ENCODE data around the gene AGBL4.

The AGBL4 gene

GRCh38 chr1:49416758-49417157 is 607.0 kb downstream of the AGBL4 start:
- no peak for DNase-seq (ENCODE audit: insufficient read length)
- no peak for FAIRE-seq
- TF ChIP-seq POLR2AphosphoS5 (IDR thresholded peaks at IDR 0.05; ENCODE audit: low read depth, low read length): no peak
- no peak for TF ChIP-seq POLR2A (IDR thresholded peaks at IDR 0.05; ENCODE audit: low read depth, low read length)
- TF ChIP-seq TAF1 (IDR thresholded peaks at IDR 0.05; ENCODE audit: borderline replicate concordance, low read depth, low read length): no peak

- DNase-seq (ENCODE audit: insufficient read length): no peak
- no peak for FAIRE-seq
- TF ChIP-seq POLR2AphosphoS5 (IDR thresholded peaks at IDR 0.05; ENCODE audit: low read depth, low read length) (no peak), POLR2A (IDR thresholded peaks at IDR 0.05; ENCODE audit: low read depth, low read length) (no peak), TAF1 (IDR thresholded peaks at IDR 0.05; ENCODE audit: borderline replicate concordance, low read depth, low read length) (no peak)
Observed at GRCh38 chr1:49408346-49408745, 615.4 kb downstream of the AGBL4 start.

DNA sequence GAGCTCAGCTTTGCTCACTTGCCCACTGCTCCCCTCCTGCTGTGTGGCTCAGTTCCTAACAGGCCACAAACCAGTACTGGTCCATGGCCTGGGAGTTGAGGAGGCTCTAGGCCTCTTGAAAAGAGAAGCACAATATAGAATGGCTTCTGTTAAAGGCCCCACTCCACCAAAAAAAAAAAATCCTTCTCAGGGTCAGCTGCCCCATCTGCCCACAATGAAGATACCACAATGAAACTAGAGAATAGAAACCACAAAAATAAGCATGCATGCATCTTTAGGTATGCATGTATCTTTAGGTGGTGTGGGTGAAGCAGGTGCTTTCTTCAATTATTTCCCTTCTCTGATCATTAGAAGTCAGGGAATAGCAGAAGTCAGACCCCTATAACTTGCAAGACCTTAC is 626.7 kb downstream of the AGBL4 start:
- TF ChIP-seq TAF1 (IDR thresholded peaks at IDR 0.05; ENCODE audit: borderline replicate concordance, low read depth, low read length): no peak
- TF ChIP-seq POLR2A (IDR thresholded peaks at IDR 0.05; ENCODE audit: low read depth, low read length): no peak
- no peak for TF ChIP-seq POLR2AphosphoS5 (IDR thresholded peaks at IDR 0.05; ENCODE audit: low read depth, low read length)
- DNase-seq (ENCODE audit: insufficient read length) (no peak), FAIRE-seq (no peak)

GRCh38 chr1:49394200-49394599 is 629.6 kb downstream of the AGBL4 start:
- FAIRE-seq (no peak), DNase-seq (ENCODE audit: insufficient read length) (no peak)
- TF ChIP-seq POLR2A (IDR thresholded peaks at IDR 0.05; ENCODE audit: low read depth, low read length) (no peak), POLR2AphosphoS5 (IDR thresholded peaks at IDR 0.05; ENCODE audit: low read depth, low read length) (no peak)

- TF ChIP-seq POLR2AphosphoS5 (IDR thresholded peaks at IDR 0.05; ENCODE audit: low read depth, low read length) (no peak), POLR2A (IDR thresholded peaks at IDR 0.05; ENCODE audit: low read depth, low read length) (no peak), TAF1 (IDR thresholded peaks at IDR 0.05; ENCODE audit: borderline replicate concordance, low read depth, low read length) (no peak)
- no peak for DNase-seq (ENCODE audit: insufficient read length)
- FAIRE-seq: no peak
Observed at GRCh38 chr1:49389699-49390098, 634.1 kb downstream of the AGBL4 start.

DNA sequence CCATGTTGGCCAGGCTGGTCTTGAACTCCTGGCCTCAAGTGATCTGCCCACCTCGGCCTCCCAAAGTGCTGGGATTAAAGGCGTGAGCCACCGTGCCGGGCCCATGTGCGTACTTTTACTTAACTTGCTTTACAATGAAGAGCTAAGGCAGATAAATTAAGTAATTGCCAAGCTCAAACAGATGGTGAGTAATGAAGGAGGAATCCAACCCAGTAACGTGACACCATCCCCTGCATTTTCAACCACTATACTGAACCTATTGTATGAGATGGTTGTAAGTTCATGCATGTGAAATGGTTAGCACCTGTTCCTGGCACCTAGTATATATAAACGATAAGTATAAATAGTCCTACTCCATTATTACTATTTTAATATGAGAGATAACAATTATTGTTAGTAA is 659.1 kb downstream of the AGBL4 start:
- no peak for TF ChIP-seq POLR2A (IDR thresholded peaks at IDR 0.05; ENCODE audit: low read depth, low read length)
- TF ChIP-seq TAF1 (IDR thresholded peaks at IDR 0.05; ENCODE audit: borderline replicate concordance, low read depth, low read length): no peak
- no peak for TF ChIP-seq POLR2AphosphoS5 (IDR thresholded peaks at IDR 0.05; ENCODE audit: low read depth, low read length)
- FAIRE-seq (no peak), DNase-seq (ENCODE audit: insufficient read length) (no peak)

DNA sequence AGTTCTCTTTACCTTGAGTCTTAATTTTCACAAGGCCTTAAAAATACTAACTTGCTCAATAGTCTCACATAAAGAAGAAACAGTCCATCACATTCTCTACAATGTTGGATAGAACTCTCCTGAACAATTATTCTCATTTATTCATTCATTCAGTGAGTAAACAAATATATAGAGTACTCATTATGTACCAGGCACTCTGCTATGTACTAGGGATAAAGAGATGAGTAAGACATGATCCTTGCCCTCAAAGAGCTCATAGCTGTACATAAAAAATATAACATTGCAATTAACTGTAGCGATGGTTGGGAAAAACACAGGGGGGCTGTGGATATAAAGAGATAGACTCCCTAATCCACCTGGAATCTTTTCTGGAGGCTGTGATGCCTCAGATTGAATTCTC is 660.1 kb downstream of the AGBL4 start:
- DNase-seq (ENCODE audit: insufficient read length): no peak
- no peak for FAIRE-seq
- TF ChIP-seq POLR2AphosphoS5 (IDR thresholded peaks at IDR 0.05; ENCODE audit: low read depth, low read length): no peak
- no peak for TF ChIP-seq POLR2A (IDR thresholded peaks at IDR 0.05; ENCODE audit: low read depth, low read length)
- TF ChIP-seq TAF1 (IDR thresholded peaks at IDR 0.05; ENCODE audit: borderline replicate concordance, low read depth, low read length): no peak

GRCh38 chr1:49358036-49358435 is 665.7 kb downstream of the AGBL4 start:
- no peak for DNase-seq (ENCODE audit: insufficient read length)
- TF ChIP-seq TAF1 (IDR thresholded peaks at IDR 0.05; ENCODE audit: borderline replicate concordance, low read depth, low read length): no peak
- TF ChIP-seq POLR2A (IDR thresholded peaks at IDR 0.05; ENCODE audit: low read depth, low read length): no peak
- TF ChIP-seq POLR2AphosphoS5 (IDR thresholded peaks at IDR 0.05; ENCODE audit: low read depth, low read length): no peak
- no peak for FAIRE-seq

- FAIRE-seq (no peak), DNase-seq (ENCODE audit: insufficient read length) (no peak)
- TF ChIP-seq POLR2AphosphoS5 (IDR thresholded peaks at IDR 0.05; ENCODE audit: low read depth, low read length) (no peak), POLR2A (IDR thresholded peaks at IDR 0.05; ENCODE audit: low read depth, low read length) (no peak), TAF1 (IDR thresholded peaks at IDR 0.05; ENCODE audit: borderline replicate concordance, low read depth, low read length) (no peak)
Observed at GRCh38 chr1:49356594-49356993, 667.2 kb downstream of the AGBL4 start.

DNA sequence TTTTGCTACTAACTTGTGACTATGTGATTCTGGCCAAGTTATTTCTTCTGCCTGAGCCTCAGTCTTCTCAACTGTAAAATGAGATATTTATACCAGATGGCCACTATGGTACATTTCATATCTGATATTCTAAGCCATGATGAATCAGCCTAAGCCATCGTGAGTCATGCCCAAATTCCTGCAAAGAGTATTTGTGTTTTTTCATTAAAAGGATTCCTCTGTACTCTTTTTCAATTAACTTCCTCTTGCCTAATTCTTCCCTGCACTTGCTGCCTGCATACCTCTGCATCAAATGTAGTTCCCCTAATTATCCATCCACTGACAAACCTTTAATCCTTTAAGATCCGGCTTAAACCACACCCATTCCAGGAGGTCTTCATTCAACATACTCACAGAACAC is 672.0 kb downstream of the AGBL4 start:
- FAIRE-seq: no peak
- DNase-seq (ENCODE audit: insufficient read length): no peak
- TF ChIP-seq POLR2AphosphoS5 (IDR thresholded peaks at IDR 0.05; ENCODE audit: low read depth, low read length): no peak
- TF ChIP-seq TAF1 (IDR thresholded peaks at IDR 0.05; ENCODE audit: borderline replicate concordance, low read depth, low read length): no peak
- TF ChIP-seq POLR2A (IDR thresholded peaks at IDR 0.05; ENCODE audit: low read depth, low read length): no peak

- DNase-seq (ENCODE audit: insufficient read length) (no peak), FAIRE-seq (no peak)
- no peak for TF ChIP-seq TAF1 (IDR thresholded peaks at IDR 0.05; ENCODE audit: borderline replicate concordance, low read depth, low read length)
Observed at GRCh38 chr1:49346767-49347349, 676.9 kb downstream of the AGBL4 start.

- DNase-seq (ENCODE audit: insufficient read length) (no peak), FAIRE-seq (no peak)
- TF ChIP-seq TAF1 (IDR thresholded peaks at IDR 0.05; ENCODE audit: borderline replicate concordance, low read depth, low read length): no peak
- no peak for TF ChIP-seq POLR2AphosphoS5 (IDR thresholded peaks at IDR 0.05; ENCODE audit: low read depth, low read length)
- no peak for TF ChIP-seq POLR2A (IDR thresholded peaks at IDR 0.05; ENCODE audit: low read depth, low read length)
Observed at GRCh38 chr1:49340576-49340975, 683.2 kb downstream of the AGBL4 start.

- DNase-seq (ENCODE audit: insufficient read length) (no peak), FAIRE-seq (no peak)
- no peak for TF ChIP-seq TAF1 (IDR thresholded peaks at IDR 0.05; ENCODE audit: borderline replicate concordance, low read depth, low read length)
- TF ChIP-seq POLR2A (IDR thresholded peaks at IDR 0.05; ENCODE audit: low read depth, low read length): no peak
- no peak for TF ChIP-seq POLR2AphosphoS5 (IDR thresholded peaks at IDR 0.05; ENCODE audit: low read depth, low read length)
Observed at GRCh38 chr1:49339043-49339442, 684.7 kb downstream of the AGBL4 start.

All from GM12892 (cell line).